ENCODE measurements around the gene FAM222B. TPM values are rescaled to one million over a fixed set of nuclear protein-coding genes. Genes with fewer than 3 reads are reported as not detected.

Gene FAM222B
- total RNA-seq, 4 donors from 2014 or later, result 23.2 to 41.0 (median 32.9) TPM

- in situ Hi-C loops (cut with MboI; ENCODE audit: low pct_ligation_motif_present in 1 of 4, low pct_unique_long_range_greater_than_20kb in 1 of 4, low sequenced_read_pairs in 3 of 4), result loop anchor here (10.0 to 25.0 kb wide), 3 partner anchors 132 to 159 kb away; partner anchors contain the start of genes DHRS13 (in 2 of the 4) and FLOT2 (in 1 of the 4)
Observed at GRCh38 chr17:28755486-28755885, 87.1 kb downstream of the FAM222B start.

GRCh38 chr17:28751600-28752366, 90.8 kb downstream of the FAM222B start:
- intact Hi-C loops (cut with DNase I; ENCODE audit: low total_unique reads), result no loop called here

More at GRCh38 chr17:28755486-28755885, 87.1 kb downstream of the FAM222B start:
- 94% methylated on average over 7 of the region's 7 CpGs; no CpG with 5 or more reads in 1 of the 2 donors for WGBS, 2 donors (ENCODE audit: low coverage in 1 of 2)
- no peak overlapping the region for H3K27ac ChIP-seq
- H3K4me1 ChIP-seq, result peaks cover 0 to 3% (median 3%) of the 10 kb centered on the region in 4 donors
- DNase-seq, result no peak
- no peaks in the 10 kb centered on the region for H3K27me3 ChIP-seq
- H3K9me3 ChIP-seq, result no peaks in the 10 kb centered on the region
- no peak overlapping the region for H3K4me3 ChIP-seq
- TF ChIP-seq CTCF (IDR thresholded peaks at IDR 0.05) (no peak), EP300 (IDR thresholded peaks at IDR 0.05; ENCODE audit: low read depth) (no peak), POLR2AphosphoS5 (IDR thresholded peaks at IDR 0.05) (no peak), POLR2A (IDR thresholded peaks at IDR 0.05) (no peak)
- H3K36me3 ChIP-seq, result peaks cover 0 to 11% (median 1%) of the 10 kb centered on the region in 4 donors
- intact Hi-C loops (cut with DNase I; ENCODE audit: low total_unique reads), result no loop called here

GRCh38 chr17:28750178-28751047, 92.2 kb downstream of the FAM222B start:
- H3K4me1 ChIP-seq, result peaks cover 17 to 51% (median 47%) of the 10 kb centered on the region in 4 donors
- WGBS, 2 donors (ENCODE audit: low coverage in 1 of 2), result 30 to 38% methylated on average over 3 to 20 of the region's 20 CpGs
- H3K9me3 ChIP-seq, result no peaks in the 10 kb centered on the region
- TF ChIP-seq CTCF (IDR thresholded peaks at IDR 0.05), result peak; percentile 99 to 100 (median 100)
- TF ChIP-seq EP300 (IDR thresholded peaks at IDR 0.05; ENCODE audit: low read depth), result no peak
- peak; percentile 8 for TF ChIP-seq POLR2A (IDR thresholded peaks at IDR 0.05)
- TF ChIP-seq POLR2AphosphoS5 (IDR thresholded peaks at IDR 0.05), result peak; percentile 28 to 78 (median 65)
- H3K36me3 ChIP-seq, result no peaks in the 10 kb centered on the region
- intact Hi-C loops (cut with DNase I; ENCODE audit: low total_unique reads) (no loop called here), in situ Hi-C loops (cut with MboI; ENCODE audit: low pct_ligation_motif_present in 1 of 4, low pct_unique_long_range_greater_than_20kb in 1 of 4, low sequenced_read_pairs in 3 of 4) (loop anchor here (10.0 to 25.0 kb wide), 3 partner anchors 137 to 164 kb away; partner anchors contain the start of genes DHRS13 (in 2 of the 4) and FLOT2 (in 1 of the 4))
- H3K4me3 ChIP-seq, result no peak overlapping the region
- H3K27me3 ChIP-seq, result no peaks in the 10 kb centered on the region
- H3K27ac ChIP-seq, result peak overlapping the region; percentile 63 to 99 (median 98)
- peak; percentile 97 for DNase-seq

More at GRCh38 chr17:28751600-28752366, 90.8 kb downstream of the FAM222B start:
- DNase-seq, result no peak
- in situ Hi-C loops (cut with MboI; ENCODE audit: low pct_ligation_motif_present in 1 of 4, low pct_unique_long_range_greater_than_20kb in 1 of 4, low sequenced_read_pairs in 3 of 4), result loop anchor here (10.0 to 25.0 kb wide), 3 partner anchors 136 to 163 kb away; partner anchors contain the start of genes DHRS13 (in 2 of the 4) and FLOT2 (in 1 of the 4)
- H3K9me3 ChIP-seq, result no peaks in the 10 kb centered on the region
- WGBS, 2 donors (ENCODE audit: low coverage in 1 of 2), result 91 to 93% methylated on average over 4 to 10 of the region's 10 CpGs
- TF ChIP-seq POLR2A (IDR thresholded peaks at IDR 0.05), result no peak
- TF ChIP-seq POLR2AphosphoS5 (IDR thresholded peaks at IDR 0.05), result peak in 1 of 3 donors; percentile 4
- H3K36me3 ChIP-seq, result no peaks in the 10 kb centered on the region
- no peaks in the 10 kb centered on the region for H3K27me3 ChIP-seq
- H3K27ac ChIP-seq, result no peak overlapping the region
- no peak overlapping the region for H3K4me3 ChIP-seq
- peaks cover 9 to 37% (median 33%) of the 10 kb centered on the region in 4 donors for H3K4me1 ChIP-seq

- Histone ChIP-seq H3K27me3 (no peaks in the 10 kb centered on the region), H3K27ac (peak overlapping the region; percentile 63 to 99 (median 98)), H3K36me3 (no peaks in the 10 kb centered on the region), H3K4me3 (no peak overlapping the region), H3K4me1 (peaks cover 17 to 55% (median 50%) of the 10 kb centered on the region in 4 donors), H3K9me3 (no peaks in the 10 kb centered on the region)
- in situ Hi-C loops (cut with MboI; ENCODE audit: low pct_ligation_motif_present in 1 of 4, low pct_unique_long_range_greater_than_20kb in 1 of 4, low sequenced_read_pairs in 3 of 4), result loop anchor here (10.0 to 25.0 kb wide), 3 partner anchors 138 to 165 kb away; partner anchors contain the start of genes DHRS13 (in 2 of the 4) and FLOT2 (in 1 of the 4)
- intact Hi-C loops (cut with DNase I; ENCODE audit: low total_unique reads), result loop anchor here (2.0 kb wide), 1 partner anchor 23 kb away; the partner anchor contains the start of gene TLCD1
- TF ChIP-seq EP300 (IDR thresholded peaks at IDR 0.05; ENCODE audit: low read depth), result no peak
- no peak for TF ChIP-seq CTCF (IDR thresholded peaks at IDR 0.05)
- TF ChIP-seq POLR2AphosphoS5 (IDR thresholded peaks at IDR 0.05), result no peak
- no peak for TF ChIP-seq POLR2A (IDR thresholded peaks at IDR 0.05)
- no peak for DNase-seq
- WGBS, 2 donors (ENCODE audit: low coverage in 1 of 2), result 41% methylated on average over 11 of the region's 11 CpGs; no CpG with 5 or more reads in 1 of the 2 donors
Observed at GRCh38 chr17:28749516-28750177, 92.9 kb downstream of the FAM222B start.
